Measurements from ENCODE around the gene ALOX12B.

The ALOX12B gene

DNA sequence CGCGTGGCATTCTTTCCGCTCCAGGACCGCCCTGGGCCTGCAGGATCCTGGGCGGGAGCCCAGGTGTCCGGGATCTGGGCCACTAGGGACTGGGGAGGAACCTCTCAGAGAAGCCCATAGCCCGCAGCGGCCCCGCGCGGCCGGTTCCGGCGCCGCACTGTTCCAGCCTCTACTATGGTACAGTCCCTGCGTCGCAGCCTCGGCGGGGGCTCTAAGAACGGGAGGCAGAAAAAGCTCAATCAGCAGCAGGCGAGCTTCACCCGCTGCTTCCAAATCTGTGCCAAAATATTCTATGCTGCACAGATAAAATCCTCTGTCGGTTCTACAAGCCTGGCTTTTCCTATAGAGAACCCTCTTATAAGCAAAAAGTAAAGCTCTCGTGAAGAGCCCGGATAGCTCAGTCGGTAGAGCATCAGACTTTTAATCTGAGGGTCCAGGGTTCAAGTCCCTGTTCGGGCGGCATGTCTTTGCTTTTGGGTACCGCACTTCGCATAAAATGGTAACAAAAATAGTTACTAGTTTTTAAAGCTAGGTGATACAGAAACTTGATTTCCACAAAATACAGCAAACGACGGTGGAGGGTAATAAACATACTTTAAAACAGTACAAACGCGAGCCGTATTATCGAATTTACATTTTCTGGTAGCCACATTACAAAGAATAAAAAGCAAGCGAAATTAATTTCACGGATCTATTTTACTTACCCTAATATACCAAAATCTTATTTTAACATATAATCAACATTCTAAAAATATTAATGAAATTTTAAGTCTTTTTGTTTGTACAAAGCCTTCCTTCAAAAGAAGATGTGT lies 31.5 kb upstream of the ALOX12B start:
- H2BK120ac ChIP-seq (ENCODE audit: insufficient read depth, low read length, poor library complexity), result no peak overlapping the region

DNA sequence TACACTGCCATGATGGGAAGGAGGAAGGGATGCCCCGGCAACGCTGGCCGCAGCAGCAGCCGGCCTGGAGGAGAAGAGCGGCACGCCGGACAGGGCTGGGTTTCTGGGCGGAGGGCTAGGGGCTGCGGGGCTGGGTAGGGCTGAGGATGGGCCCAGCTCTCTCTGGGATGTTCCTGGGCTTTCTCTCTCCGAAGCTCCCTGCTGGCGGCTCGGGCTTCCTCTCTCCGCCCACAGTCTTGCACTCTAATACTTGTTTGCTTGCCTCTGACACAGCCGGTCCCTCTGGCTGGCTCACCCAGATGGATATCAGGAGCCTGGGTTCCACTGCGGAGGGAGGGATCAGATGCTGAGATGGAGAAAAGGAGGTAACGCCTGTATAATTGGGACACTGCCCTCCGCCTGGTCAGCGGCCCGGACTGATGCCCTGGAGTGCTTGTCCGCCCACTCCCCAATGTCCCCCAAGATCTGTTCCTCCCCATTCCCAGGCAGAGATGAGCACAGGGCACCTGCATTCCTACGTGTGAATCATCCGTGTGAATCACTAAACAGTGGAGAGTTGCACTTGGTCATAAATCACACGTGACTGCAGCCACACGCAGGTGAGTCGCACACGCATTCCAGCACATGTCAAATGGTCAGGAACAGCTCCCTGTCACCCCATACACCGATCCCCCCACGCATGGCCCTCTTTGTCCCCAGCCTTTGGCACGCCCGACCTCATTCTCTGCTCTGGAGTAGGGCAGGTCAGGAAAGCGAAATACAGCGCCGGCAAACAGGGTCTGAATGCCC lies 30.7 kb upstream of the ALOX12B start, which contains the start of gene ALOXE3:
TSS of gene ALOXE3 (minus strand) at position 535 of the 789 bp plus-strand sequence. CDS start at position 11, 524 bp downstream.
- Histone ChIP-seq H2AFZ (ENCODE audit: insufficient read depth, low read length, poor library complexity) (peak within 1 kb of the TSS; percentile 13), H3K27ac (ENCODE audit: low read depth, low read length) (no peak within 1 kb of the TSS), H4K91ac (ENCODE audit: low read depth, low read length) (no peak within 1 kb of the TSS), H3K18ac (ENCODE audit: low read length) (no peak within 1 kb of the TSS), H3K4ac (ENCODE audit: low read depth, low read length) (no peak within 1 kb of the TSS), H4K8ac (ENCODE audit: low read depth, low read length) (no peak within 1 kb of the TSS), H3K36me3 (ENCODE audit: control insufficient read depth in 1 of 2, insufficient read depth in 2 of 2, low read length in 2 of 2) (no peaks in the 10 kb centered on the region), H3K79me2 (ENCODE audit: control insufficient read depth, insufficient read depth, low read length, poor library complexity) (no peaks in the 10 kb centered on the region), H3K4me3 (ENCODE audit: low read depth, low read length) (peak within 1 kb of the TSS; percentile 62), H3K14ac (ENCODE audit: low read length) (no peak within 1 kb of the TSS), H3K9ac (ENCODE audit: low read length) (peak within 1 kb of the TSS; percentile 16), H3K27me3 (ENCODE audit: insufficient read depth, low read length) (peaks cover 33% of the 10 kb centered on the region), H3K4me2 (ENCODE audit: low read length) (peak within 1 kb of the TSS; percentile 94), H2BK12ac (ENCODE audit: low read length) (no peak within 1 kb of the TSS), H4K12ac (ENCODE audit: low read depth, low read length) (no peak within 1 kb of the TSS), H3K79me1 (ENCODE audit: low read length) (no peaks in the 10 kb centered on the region), H2AK5ac (ENCODE audit: low read length) (no peak within 1 kb of the TSS), H3K23ac (ENCODE audit: low read length) (no peak within 1 kb of the TSS), H3K9me3 (ENCODE audit: insufficient read depth, low read depth, low read length) (peaks cover 3% of the 10 kb centered on the region), H2BK5ac (ENCODE audit: low read depth, low read length, poor library complexity) (no peak within 1 kb of the TSS), H2BK120ac (ENCODE audit: insufficient read depth, low read length, poor library complexity) (no peak within 1 kb of the TSS), H3K4me1 (ENCODE audit: control insufficient read depth in 1 of 2, insufficient read depth in 2 of 2, low read length in 2 of 2) (peaks cover 7 to 22% of the 10 kb centered on the region in 2 experiments)
- WGBS (ENCODE audit: extremely low coverage, insufficient coverage, insufficient read length), result no CpG with 5 or more reads among the region's 33 CpGs
- DNase-seq, result peak; percentile 87 to 93

More for the DNA sequence above, 31.5 kb upstream of the ALOX12B start:
- Histone ChIP-seq H4K91ac (ENCODE audit: low read depth, low read length) (no peak overlapping the region), H3K9ac (ENCODE audit: low read length) (peak overlapping the region; percentile 16), H3K27ac (ENCODE audit: low read depth, low read length) (no peak overlapping the region), H3K79me2 (ENCODE audit: control insufficient read depth, insufficient read depth, low read length, poor library complexity) (no peaks in the 10 kb centered on the region), H3K4me3 (ENCODE audit: low read depth, low read length) (peak overlapping the region; percentile 62), H2BK5ac (ENCODE audit: low read depth, low read length, poor library complexity) (no peak overlapping the region), H2BK12ac (ENCODE audit: low read length) (no peak overlapping the region), H2AFZ (ENCODE audit: insufficient read depth, low read length, poor library complexity) (peak overlapping the region; percentile 13), H3K36me3 (ENCODE audit: control insufficient read depth in 1 of 2, insufficient read depth in 2 of 2, low read length in 2 of 2) (no peaks in the 10 kb centered on the region), H3K27me3 (ENCODE audit: insufficient read depth, low read length) (peaks cover 41% of the 10 kb centered on the region), H3K23ac (ENCODE audit: low read length) (no peak overlapping the region), H3K14ac (ENCODE audit: low read length) (no peak overlapping the region), H3K4me2 (ENCODE audit: low read length) (peak overlapping the region; percentile 94), H4K12ac (ENCODE audit: low read depth, low read length) (no peak overlapping the region), H3K4me1 (ENCODE audit: control insufficient read depth in 1 of 2, insufficient read depth in 2 of 2, low read length in 2 of 2) (peaks cover 15 to 30% of the 10 kb centered on the region in 2 experiments), H3K9me3 (ENCODE audit: insufficient read depth, low read depth, low read length) (peaks cover 3% of the 10 kb centered on the region), H2AK5ac (ENCODE audit: low read length) (no peak overlapping the region), H4K8ac (ENCODE audit: low read depth, low read length) (no peak overlapping the region), H3K18ac (ENCODE audit: low read length) (no peak overlapping the region), H3K4ac (ENCODE audit: low read depth, low read length) (no peak overlapping the region), H3K79me1 (ENCODE audit: low read length) (no peaks in the 10 kb centered on the region)
- DNase-seq, result peak; percentile 92
- no CpG with 5 or more reads among the region's 38 CpGs for WGBS (ENCODE audit: extremely low coverage, insufficient coverage, insufficient read length)

- Histone ChIP-seq H4K12ac (ENCODE audit: low read depth, low read length) (no peak overlapping the region), H3K4me2 (ENCODE audit: low read length) (peak overlapping the region; percentile 94), H3K36me3 (ENCODE audit: control insufficient read depth in 1 of 2, insufficient read depth in 2 of 2, low read length in 2 of 2) (no peaks in the 10 kb centered on the region), H3K18ac (ENCODE audit: low read length) (no peak overlapping the region), H3K27ac (ENCODE audit: low read depth, low read length) (no peak overlapping the region), H2BK5ac (ENCODE audit: low read depth, low read length, poor library complexity) (no peak overlapping the region), H3K4ac (ENCODE audit: low read depth, low read length) (no peak overlapping the region), H2AFZ (ENCODE audit: insufficient read depth, low read length, poor library complexity) (no peak overlapping the region), H4K8ac (ENCODE audit: low read depth, low read length) (no peak overlapping the region), H2BK12ac (ENCODE audit: low read length) (no peak overlapping the region), H3K79me1 (ENCODE audit: low read length) (no peaks in the 10 kb centered on the region), H3K9ac (ENCODE audit: low read length) (no peak overlapping the region), H3K79me2 (ENCODE audit: control insufficient read depth, insufficient read depth, low read length, poor library complexity) (no peaks in the 10 kb centered on the region), H3K4me1 (ENCODE audit: control insufficient read depth in 1 of 2, insufficient read depth in 2 of 2, low read length in 2 of 2) (peaks cover 4 to 16% of the 10 kb centered on the region in 2 experiments), H2AK5ac (ENCODE audit: low read length) (no peak overlapping the region), H4K91ac (ENCODE audit: low read depth, low read length) (no peak overlapping the region), H3K9me3 (ENCODE audit: insufficient read depth, low read depth, low read length) (peaks cover 2% of the 10 kb centered on the region), H3K4me3 (ENCODE audit: low read depth, low read length) (peak overlapping the region; percentile 16), H3K14ac (ENCODE audit: low read length) (no peak overlapping the region), H2BK120ac (ENCODE audit: insufficient read depth, low read length, poor library complexity) (no peak overlapping the region), H3K27me3 (ENCODE audit: insufficient read depth, low read length) (peaks cover 27% of the 10 kb centered on the region), H3K23ac (ENCODE audit: low read length) (no peak overlapping the region)
- WGBS (ENCODE audit: extremely low coverage, insufficient coverage, insufficient read length), result no CpG with 5 or more reads among the region's 18 CpGs
- no peak for DNase-seq
Observed at GRCh38 chr17:8117367-8117979, 30.0 kb upstream of the ALOX12B start.

GRCh38 chr17:8116776-8117175 lies 29.3 kb upstream of the ALOX12B start:
- H4K12ac ChIP-seq (ENCODE audit: low read depth, low read length), result no peak overlapping the region
- no peak overlapping the region for H2BK5ac ChIP-seq (ENCODE audit: low read depth, low read length, poor library complexity)
- no peak overlapping the region for H2BK12ac ChIP-seq (ENCODE audit: low read length)
- no peak overlapping the region for H3K4ac ChIP-seq (ENCODE audit: low read depth, low read length)
- no peak overlapping the region for H2AK5ac ChIP-seq (ENCODE audit: low read length)
- no peak overlapping the region for H3K14ac ChIP-seq (ENCODE audit: low read length)
- peaks cover 24% of the 10 kb centered on the region for H3K27me3 ChIP-seq (ENCODE audit: insufficient read depth, low read length)
- peaks cover 3 to 12% of the 10 kb centered on the region in 2 experiments for H3K4me1 ChIP-seq (ENCODE audit: control insufficient read depth in 1 of 2, insufficient read depth in 2 of 2, low read length in 2 of 2)
- no CpG with 5 or more reads among the region's 18 CpGs for WGBS (ENCODE audit: extremely low coverage, insufficient coverage, insufficient read length)
- no peaks in the 10 kb centered on the region for H3K79me2 ChIP-seq (ENCODE audit: control insufficient read depth, insufficient read depth, low read length, poor library complexity)
- H3K4me2 ChIP-seq (ENCODE audit: low read length), result no peak overlapping the region
- peaks cover 4% of the 10 kb centered on the region for H3K9me3 ChIP-seq (ENCODE audit: insufficient read depth, low read depth, low read length)
- no peak overlapping the region for H3K9ac ChIP-seq (ENCODE audit: low read length)
- no peak overlapping the region for H3K23ac ChIP-seq (ENCODE audit: low read length)
- H2AFZ ChIP-seq (ENCODE audit: insufficient read depth, low read length, poor library complexity), result no peak overlapping the region
- H3K4me3 ChIP-seq (ENCODE audit: low read depth, low read length), result peak overlapping the region; percentile 23
- no peaks in the 10 kb centered on the region for H3K36me3 ChIP-seq (ENCODE audit: control insufficient read depth in 1 of 2, insufficient read depth in 2 of 2, low read length in 2 of 2)
- H2BK120ac ChIP-seq (ENCODE audit: insufficient read depth, low read length, poor library complexity), result no peak overlapping the region
- no peak overlapping the region for H4K91ac ChIP-seq (ENCODE audit: low read depth, low read length)
- H3K79me1 ChIP-seq (ENCODE audit: low read length), result no peaks in the 10 kb centered on the region
- no peak overlapping the region for H3K27ac ChIP-seq (ENCODE audit: low read depth, low read length)
- H3K18ac ChIP-seq (ENCODE audit: low read length), result no peak overlapping the region
- H4K8ac ChIP-seq (ENCODE audit: low read depth, low read length), result no peak overlapping the region
- DNase-seq, result no peak
